HEK293T (cell line): ENCODE results near the gene LYSMD3.

Experiments
- FOXK2 ChIP-seq: fragments of 450-650 bp; IDR thresholded peaks from 2 replicates; pipeline ENCODE4 v1.6.1; 2016; ENCODE audit warnings: mild to moderate bottlenecking
- TARDBP ChIP-seq: fragments of 450-650 bp; IDR thresholded peaks from 2 replicates; pipeline ENCODE4 v1.6.1; 2016

GRCh38 chr5:90510438-90510837, 18.9 kb downstream of the LYSMD3 start:
- TF ChIP-seq FOXK2: no peak
- TF ChIP-seq TARDBP: no peak
